ENCODE measurements around the gene TUBB3. TPM values are rescaled to one million over a fixed set of nuclear protein-coding genes. Genes with fewer than 3 reads are reported as not detected.

The TUBB3 gene
- total RNA-seq, 1 experiment from 2014 or later = 209 TPM

GRCh38 chr16:89949756-89950155, 26.6 kb downstream of the TUBB3 start (continued):
- TF ChIP-seq ZNF425 (CRISPR knock-in tag; conservative IDR thresholded peaks at IDR 0.05) (no peak), ELF4 (CRISPR knock-in tag; IDR thresholded peaks at IDR 0.05; ENCODE audit: low read depth) (no peak), NR1H2 (CRISPR knock-in tag; IDR thresholded peaks at IDR 0.05) (no peak), E2F1 (CRISPR knock-in tag; IDR thresholded peaks at IDR 0.05) (no peak), ZNF512 (CRISPR knock-in tag; IDR thresholded peaks at IDR 0.05; ENCODE audit: borderline replicate concordance) (no peak), NR3C1 (CRISPR knock-in tag; conservative IDR thresholded peaks at IDR 0.05; ENCODE audit: low read depth) (no peak), PRDM15 (CRISPR knock-in tag; IDR thresholded peaks at IDR 0.05) (no peak), ZNF281 (CRISPR knock-in tag; IDR thresholded peaks at IDR 0.05) (no peak), MYBL2 (CRISPR knock-in tag; IDR thresholded peaks at IDR 0.05) (no peak), ZNF121 (CRISPR knock-in tag; IDR thresholded peaks at IDR 0.05) (no peak)
- TF ChIP-seq, protein P1, sequence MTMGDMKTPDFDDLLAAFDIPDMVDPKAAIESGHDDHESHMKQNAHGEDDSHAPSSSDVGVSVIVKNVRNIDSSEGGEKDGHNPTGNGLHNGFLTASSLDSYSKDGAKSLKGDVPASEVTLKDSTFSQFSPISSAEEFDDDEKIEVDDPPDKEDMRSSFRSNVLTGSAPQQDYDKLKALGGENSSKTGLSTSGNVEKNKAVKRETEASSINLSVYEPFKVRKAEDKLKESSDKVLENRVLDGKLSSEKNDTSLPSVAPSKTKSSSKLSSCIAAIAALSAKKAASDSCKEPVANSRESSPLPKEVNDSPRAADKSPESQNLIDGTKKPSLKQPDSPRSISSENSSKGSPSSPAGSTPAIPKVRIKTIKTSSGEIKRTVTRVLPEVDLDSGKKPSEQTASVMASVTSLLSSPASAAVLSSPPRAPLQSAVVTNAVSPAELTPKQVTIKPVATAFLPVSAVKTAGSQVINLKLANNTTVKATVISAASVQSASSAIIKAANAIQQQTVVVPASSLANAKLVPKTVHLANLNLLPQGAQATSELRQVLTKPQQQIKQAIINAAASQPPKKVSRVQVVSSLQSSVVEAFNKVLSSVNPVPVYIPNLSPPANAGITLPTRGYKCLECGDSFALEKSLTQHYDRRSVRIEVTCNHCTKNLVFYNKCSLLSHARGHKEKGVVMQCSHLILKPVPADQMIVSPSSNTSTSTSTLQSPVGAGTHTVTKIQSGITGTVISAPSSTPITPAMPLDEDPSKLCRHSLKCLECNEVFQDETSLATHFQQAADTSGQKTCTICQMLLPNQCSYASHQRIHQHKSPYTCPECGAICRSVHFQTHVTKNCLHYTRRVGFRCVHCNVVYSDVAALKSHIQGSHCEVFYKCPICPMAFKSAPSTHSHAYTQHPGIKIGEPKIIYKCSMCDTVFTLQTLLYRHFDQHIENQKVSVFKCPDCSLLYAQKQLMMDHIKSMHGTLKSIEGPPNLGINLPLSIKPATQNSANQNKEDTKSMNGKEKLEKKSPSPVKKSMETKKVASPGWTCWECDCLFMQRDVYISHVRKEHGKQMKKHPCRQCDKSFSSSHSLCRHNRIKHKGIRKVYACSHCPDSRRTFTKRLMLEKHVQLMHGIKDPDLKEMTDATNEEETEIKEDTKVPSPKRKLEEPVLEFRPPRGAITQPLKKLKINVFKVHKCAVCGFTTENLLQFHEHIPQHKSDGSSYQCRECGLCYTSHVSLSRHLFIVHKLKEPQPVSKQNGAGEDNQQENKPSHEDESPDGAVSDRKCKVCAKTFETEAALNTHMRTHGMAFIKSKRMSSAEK (CRISPR knock-in tag; IDR thresholded peaks at IDR 0.05; ENCODE audit: borderline replicate concordance) = no peak

All from WTC11 (cell line).